NCI-H524 treated with DMSO at 0.1 percent for 48 hours (cell line): ENCODE results near the gene RARS2.

Experiments used
- DNase-seq: peaks from one replicate; lab custom pipeline; 2025; lab: John Stamatoyannopoulos, UW

The RARS2 gene

GRCh38 chr6:87574237-87574804 lies 15.5 kb downstream of the RARS2 start:
- DNase-seq, result no peak

GRCh38 chr6:87573307-87574024 lies 16.3 kb downstream of the RARS2 start:
- DNase-seq, result no peak

DNA sequence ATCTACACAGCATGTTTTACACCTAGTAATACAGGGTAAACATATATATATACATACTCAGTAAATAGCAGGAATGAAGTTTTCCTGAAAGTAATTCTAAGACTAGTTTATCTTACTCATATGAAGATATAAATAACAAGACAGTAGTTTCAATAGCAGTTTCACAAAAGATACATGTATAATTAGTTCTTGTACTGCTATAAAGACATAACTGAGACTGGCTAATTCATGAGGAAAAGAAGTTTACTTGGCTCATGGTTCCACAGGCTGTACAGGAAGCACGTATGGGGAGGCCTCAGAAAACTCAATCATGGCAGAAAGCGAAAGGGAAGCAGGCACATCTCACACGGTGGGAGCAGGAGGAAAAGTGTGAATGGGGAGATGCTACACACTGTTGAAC lies 16.9 kb downstream of the RARS2 start:
- no peak for DNase-seq

DNA sequence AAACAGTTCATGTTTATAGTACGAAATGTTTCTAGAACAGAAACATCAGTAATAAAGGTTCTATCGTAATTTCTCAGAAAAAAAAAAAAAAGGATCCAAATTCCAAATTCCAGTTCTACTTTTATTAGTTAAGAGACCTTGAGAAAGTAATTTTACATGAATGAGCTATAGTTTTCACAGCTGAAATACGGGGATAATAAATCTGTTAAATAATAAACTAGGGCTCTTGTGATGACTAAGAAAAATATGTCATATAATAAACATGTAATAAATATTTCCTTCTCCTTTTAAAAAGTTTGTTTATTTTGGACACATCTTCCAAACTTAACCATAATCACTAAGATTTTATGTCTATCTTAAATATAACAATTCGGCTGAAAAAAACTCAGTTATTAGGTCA lies 17.8 kb downstream of the RARS2 start:
- DNase-seq, result no peak

DNA sequence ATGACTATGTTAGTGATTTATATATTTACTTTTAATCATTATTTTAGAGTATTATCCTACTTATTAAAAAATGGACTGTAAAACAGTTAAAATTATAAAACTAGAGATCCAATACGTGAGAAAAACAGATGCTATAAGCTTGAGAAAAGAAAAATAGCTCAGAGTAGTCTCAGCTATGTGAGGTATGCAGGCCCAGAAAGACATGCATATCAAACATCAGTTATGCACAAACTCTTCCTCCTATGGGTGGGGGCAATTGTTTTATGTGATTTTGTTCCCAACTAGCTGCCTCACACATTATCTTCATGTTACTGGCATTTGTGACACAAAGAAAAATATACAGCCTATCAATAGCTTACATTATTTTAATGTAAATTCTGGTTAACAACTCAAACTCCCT lies 28.8 kb downstream of the RARS2 start:
- no peak for DNase-seq

- no peak for DNase-seq
Observed at GRCh38 chr6:87558446-87558845, 31.3 kb downstream of the RARS2 start.

GRCh38 chr6:87555506-87555905 lies 34.3 kb downstream of the RARS2 start:
- no peak for DNase-seq

DNA sequence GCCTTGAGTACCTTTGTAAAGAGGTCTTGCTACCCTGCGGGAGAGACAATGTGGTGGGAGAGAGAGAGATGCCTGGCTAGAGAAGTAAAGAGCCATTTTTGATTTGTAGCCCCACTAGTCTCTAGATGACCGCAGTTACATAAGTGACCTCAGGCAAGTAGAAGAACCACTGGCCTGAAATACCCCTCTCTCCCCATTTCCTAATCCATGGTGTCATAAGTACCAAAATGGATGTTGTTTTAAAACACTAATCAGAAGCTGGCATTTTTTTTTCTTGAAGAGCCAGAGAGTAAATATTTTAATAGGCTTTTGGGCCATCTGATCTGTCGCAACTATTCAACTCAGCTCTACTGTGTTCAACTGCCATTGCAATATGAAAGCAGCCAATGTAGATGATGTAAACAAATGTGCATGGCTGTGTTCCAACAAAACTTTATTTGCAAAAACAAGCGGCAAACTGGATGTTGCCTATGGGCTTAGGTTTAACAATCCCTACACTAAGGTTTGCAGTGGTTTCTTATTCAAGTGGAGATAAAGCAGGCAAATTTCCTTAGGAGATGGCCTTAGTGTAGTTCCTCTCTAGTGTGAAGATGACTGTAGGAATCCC lies 36.5 kb downstream of the RARS2 start:
- no peak for DNase-seq

DNA sequence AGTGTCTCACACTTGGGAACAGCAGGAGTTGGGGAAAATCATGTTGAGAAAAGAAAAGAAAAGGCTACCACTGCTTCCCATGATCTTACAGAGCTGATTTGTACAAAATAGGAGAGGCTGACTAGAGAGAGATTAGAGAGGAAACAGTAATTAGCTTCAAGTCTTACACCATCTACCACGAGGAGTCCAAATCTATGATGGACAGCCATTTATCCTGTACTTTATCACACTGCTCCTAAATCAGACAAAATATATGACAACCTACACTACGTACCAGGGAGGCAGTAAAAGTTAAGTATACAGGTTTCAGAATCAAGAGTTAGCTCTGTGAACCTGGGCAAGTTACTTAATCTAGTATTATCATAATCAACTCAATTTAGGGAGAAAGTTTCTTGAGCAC lies 38.0 kb downstream of the RARS2 start:
- DNase-seq, result no peak

DNA sequence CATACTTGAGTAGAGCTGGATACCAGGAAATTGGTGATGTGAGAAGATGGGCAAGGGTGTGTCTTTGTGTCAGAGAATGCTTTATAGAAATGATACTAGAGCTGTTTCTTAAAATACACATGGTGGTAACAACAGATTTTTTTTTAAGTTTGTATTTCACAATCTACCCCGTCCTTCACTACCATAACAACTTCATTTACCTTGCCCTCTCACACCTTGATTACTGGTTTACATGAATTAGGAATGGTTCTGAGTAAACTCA lies 45.4 kb downstream of the RARS2 start:
- DNase-seq, result no peak

DNA sequence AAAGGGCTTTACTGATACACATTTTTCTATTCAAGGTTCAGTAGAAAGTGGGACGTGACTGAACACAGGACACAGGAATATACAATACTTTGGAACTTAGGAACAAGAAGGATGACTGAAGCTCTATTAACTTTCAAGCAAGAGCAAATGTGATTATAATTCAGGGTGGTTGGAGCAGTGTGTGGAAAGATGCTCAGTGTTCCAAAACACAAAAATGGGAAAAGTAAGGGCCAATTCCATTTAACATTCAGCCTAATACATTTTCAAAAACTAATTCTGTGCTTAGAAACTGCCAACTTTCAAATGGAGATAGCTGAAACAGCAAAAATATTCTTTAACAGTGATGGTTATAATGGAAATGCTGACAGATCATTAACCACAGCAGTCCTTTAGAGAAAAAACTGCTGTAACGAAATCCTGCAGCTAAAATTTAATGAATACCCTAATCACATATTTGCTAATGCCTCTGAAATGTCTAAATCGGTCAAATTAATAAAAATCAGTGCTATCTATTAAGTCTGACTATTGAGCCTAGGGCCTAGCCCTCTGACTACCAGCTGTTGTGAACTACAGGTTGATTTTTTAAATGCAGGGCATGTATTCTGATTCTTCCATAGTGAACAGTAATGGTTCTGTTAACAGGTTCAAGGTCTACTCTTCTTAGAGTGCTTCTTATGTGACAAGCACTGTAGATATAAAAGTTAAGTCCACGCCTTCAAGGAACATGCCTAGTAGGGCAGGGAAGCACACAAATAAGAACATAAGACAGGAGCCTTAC lies 45.9 kb downstream of the RARS2 start:
- DNase-seq, result no peak

- DNase-seq, result no peak
Observed at GRCh38 chr6:87541744-87542143, 48.0 kb downstream of the RARS2 start.

- DNase-seq, result no peak
Observed at GRCh38 chr6:87541041-87541440, 48.7 kb downstream of the RARS2 start.

GRCh38 chr6:87540539-87540938 lies 49.2 kb downstream of the RARS2 start:
- DNase-seq, result no peak

- DNase-seq, result no peak
Observed at GRCh38 chr6:87539554-87539953, 50.2 kb downstream of the RARS2 start.

DNA sequence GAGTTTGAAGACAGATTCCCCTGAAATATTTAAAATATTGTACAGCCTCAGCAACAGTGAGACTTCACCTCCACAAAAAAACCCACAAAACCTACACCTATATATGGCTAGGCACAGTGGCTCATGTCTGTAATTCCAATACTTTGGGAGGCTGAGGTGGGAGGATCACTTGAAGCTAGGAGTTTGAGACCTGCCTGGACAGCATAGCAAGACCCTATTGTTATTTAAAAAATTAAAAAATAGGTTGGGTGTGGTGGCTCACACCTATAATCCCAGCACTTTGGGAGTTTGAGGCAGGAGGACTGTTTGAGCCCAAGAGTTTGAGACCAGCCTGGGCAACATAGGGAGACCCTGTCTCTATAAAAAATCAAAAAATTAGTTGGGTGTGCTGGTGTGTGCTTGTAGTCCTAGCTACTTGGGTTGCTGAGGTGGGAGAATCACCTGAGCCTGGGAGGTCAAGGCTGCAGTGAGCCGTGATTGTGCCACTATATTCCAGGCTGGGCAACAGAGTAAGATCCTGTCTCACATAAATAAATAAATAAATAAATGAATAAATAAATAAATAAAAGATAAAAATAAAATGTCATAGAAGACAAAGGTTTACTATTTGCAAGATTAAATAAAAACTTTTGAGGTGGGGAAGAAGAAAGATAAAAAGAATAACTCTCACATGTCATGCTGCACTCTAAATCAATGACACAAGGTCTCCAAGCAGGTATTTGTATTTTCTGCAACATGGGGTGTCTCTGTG lies 51.1 kb downstream of the RARS2 start:
- DNase-seq, result no peak

DNA sequence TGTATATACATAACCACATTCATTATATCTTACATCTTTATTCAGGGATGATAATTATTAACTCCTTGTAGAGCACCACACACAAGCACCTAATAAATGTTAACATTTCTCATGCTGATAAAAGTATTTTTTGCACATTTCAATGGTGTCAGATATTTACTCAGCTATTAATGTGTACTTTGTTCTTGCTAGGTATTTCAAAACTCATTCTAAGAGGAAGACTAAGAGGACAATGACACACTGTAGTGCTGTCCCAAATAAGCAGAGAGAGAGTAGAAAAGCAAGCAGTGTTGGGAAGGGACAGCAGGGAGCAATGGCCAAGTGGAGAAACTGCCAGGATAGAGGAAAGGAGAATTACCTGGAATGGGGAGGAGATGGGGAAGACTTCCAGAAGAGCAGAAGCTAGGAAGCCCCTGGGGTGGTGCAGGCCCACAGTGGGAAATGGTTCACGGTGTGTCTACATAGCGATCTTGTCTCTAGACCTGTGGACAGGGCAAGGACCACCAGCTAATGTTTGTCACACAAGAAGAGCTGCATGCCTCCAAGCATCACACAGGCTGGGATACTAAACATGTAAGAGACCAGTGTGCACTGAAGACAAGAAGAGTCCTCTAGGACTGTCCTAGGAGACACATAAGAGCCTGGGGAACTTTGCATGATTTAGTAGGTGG lies 55.3 kb downstream of the RARS2 start:
- no peak for DNase-seq

DNA sequence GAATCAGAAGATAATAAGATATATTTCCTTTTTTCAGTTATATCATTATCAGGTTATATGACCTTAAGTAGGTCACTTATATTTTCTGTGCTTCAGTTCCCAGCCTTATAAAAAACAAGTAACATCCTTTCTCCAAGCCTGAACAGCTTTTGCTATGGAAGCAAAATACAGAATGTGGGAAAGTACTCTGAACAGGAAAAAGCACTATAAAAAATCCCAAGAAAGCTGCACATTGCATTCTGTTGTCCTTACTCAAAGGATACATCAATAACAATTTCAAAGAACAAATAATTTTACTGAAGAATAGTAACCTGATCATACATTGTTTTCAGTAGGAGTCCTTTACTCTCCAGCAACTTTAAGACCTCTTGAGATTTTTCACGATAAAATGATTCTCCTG lies 60.6 kb downstream of the RARS2 start:
- no peak for DNase-seq

DNA sequence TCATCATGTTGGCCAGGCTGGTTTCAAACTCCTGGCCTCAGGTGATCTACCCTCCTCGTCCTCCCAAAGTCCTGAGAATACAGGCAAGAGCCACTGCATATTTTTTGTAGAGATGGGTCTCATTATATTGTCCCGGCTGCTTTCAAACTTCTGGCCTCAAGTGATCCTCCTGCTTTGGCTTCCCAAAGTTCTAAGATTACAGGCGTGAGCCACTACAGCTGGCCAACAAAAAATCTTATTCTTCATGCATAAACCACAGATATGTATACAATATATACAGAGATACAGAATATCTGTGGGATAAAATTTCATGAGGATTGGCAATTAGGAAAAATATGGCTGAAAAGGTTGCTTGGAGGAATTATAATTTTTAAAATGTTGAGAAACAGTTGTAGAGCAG lies 67.1 kb downstream of the RARS2 start:
- no peak for DNase-seq

DNA sequence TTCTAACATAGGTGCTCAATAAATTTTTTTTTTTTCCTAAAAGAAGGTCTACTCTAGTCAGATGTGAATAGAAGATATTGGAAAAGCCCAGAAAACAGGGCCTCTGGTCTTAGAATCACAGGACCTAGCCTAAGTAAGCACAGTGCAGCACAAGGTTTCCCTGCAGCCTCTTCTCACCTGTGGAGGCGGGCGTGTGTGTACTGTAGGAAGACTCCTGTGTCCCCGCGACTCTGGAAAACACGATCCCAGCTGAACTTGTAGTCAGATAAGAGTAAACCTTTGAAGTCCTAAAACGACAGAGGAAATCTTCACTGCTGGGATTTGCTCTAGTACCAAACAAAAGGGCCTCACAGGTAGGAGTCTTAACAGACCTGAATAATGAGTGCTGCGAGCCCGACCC lies 71.3 kb downstream of the RARS2 start:
- DNase-seq, result no peak

DNA sequence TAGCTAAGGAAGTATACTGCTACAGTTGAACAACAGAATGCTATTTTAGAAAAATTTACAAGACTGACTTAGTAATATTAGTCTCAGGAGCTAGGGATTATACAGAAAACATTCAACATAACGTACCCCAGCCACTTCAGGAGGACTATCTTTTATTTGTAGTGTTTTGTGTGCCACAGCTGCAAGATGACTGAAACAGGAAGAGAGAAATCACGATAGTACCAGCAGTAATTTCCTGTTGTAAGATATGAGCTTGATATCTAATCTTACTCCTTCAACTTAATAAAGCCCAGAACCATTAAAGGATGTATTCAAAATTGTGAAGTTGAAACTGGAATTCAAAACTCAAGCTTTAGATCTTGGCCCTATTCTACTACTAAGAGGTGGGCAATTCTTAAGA lies 75.0 kb downstream of the RARS2 start:
- DNase-seq, result no peak

GRCh38 chr6:87504441-87504840 lies 85.3 kb downstream of the RARS2 start:
- DNase-seq, result no peak
